AG04449 (cell line): ENCODE results near the gene MCRIP1.
A peak's percentile ranks its signal among the peaks of the same experiment; 100 is the strongest.

Source experiments
- CTCF ChIA-PET: fragments of 350-600 bp; formaldehyde crosslinking; extraction: SDS; loops from one replicate; lab custom pipeline; 2021; ENCODE audit warnings: antibody characterized with exemption; lab: Yijun Ruan, JAX
- POLR2A ChIA-PET: fragments of 400-600, 350-600 bp; formaldehyde crosslinking; extraction: SDS; loops from one replicate; lab custom pipeline; 2020; ENCODE audit warnings: antibody characterized with exemption, inconsistent platforms; lab: Yijun Ruan, JAX
- DNase-seq: peaks from one replicate; pipeline ENCODE4 v3.0.0-alpha.2; 2010; ENCODE audit warnings: low read depth, low spot score
- H3K4me3 ChIP-seq: 2 replicates; pipeline ENCODE4 v1.5.1; 2011; ENCODE audit warnings: low read depth, mild to moderate bottlenecking, control low read depth, low read length
- TF ChIP-seq, protein P1 (sequence below): IDR thresholded peaks from one replicate; pipeline ENCODE4 v1.5.1; 2011; ENCODE audit warnings: mild to moderate bottlenecking, moderate library complexity, low read length, control low read depth, inconsistent platforms; ENCODE audit not compliant: insufficient read depth; ENCODE audit errors: missing control alignments

MCRIP1 gene

DNA sequence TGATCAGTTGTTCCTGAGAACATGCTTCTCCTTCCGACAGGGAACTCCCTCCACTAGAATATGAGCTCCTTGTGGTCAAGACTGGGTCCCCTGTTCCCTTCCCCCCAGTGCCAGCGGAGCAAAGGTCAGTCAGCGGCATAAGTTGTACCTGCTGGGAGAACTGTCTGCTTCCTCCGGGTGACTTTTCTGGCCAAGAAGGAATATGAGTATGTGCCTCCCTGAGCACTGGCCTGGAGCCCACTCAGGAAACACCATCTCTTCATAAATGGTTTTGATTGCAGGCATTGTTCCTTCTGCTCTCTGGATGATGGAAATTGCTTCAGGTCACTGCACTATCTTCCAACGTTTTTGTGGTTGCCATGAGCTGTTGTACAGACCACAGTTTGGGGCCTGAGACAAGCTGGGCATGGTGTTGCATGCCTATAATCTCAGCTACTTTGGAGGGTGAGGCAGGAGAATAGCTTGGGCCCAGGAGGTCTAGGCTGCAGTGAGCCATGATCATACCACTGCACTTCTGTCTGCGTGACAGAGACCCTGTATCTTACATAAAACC lies 30.1 kb upstream of the MCRIP1 start:
- ChIA-PET POLR2A (no interaction called here), CTCF (interaction anchor here (0.7 to 3.3 kb wide), 2 partner anchors 128 to 150 kb away, joined by 3 to 16 read pairs; no protein-coding TSS in a partner anchor)

GRCh38 chr17:81860756-81861568 lies 27.9 kb upstream of the MCRIP1 start:
- DNase-seq: peak; percentile 100
- TF ChIP-seq, protein P1, sequence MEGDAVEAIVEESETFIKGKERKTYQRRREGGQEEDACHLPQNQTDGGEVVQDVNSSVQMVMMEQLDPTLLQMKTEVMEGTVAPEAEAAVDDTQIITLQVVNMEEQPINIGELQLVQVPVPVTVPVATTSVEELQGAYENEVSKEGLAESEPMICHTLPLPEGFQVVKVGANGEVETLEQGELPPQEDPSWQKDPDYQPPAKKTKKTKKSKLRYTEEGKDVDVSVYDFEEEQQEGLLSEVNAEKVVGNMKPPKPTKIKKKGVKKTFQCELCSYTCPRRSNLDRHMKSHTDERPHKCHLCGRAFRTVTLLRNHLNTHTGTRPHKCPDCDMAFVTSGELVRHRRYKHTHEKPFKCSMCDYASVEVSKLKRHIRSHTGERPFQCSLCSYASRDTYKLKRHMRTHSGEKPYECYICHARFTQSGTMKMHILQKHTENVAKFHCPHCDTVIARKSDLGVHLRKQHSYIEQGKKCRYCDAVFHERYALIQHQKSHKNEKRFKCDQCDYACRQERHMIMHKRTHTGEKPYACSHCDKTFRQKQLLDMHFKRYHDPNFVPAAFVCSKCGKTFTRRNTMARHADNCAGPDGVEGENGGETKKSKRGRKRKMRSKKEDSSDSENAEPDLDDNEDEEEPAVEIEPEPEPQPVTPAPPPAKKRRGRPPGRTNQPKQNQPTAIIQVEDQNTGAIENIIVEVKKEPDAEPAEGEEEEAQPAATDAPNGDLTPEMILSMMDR: no peak
- ChIA-PET POLR2A (interaction anchor here (0.6 to 1.6 kb wide), 10 partner anchors 9 to 150 kb away, joined by 3 to 28 read pairs (median 4); partner anchors contain the start of gene ARHGDIA), CTCF (interaction anchor here (1.0 to 3.3 kb wide), 3 partner anchors 8 to 126 kb away, joined by 3 to 16 read pairs (median 5); no protein-coding TSS in a partner anchor)
- peak overlapping the region; percentile 67 for H3K4me3 ChIP-seq

More for the DNA sequence above, 30.1 kb upstream of the MCRIP1 start:
- no peak overlapping the region for H3K4me3 ChIP-seq
- TF ChIP-seq, protein P1: no peak
- no peak for DNase-seq

DNA sequence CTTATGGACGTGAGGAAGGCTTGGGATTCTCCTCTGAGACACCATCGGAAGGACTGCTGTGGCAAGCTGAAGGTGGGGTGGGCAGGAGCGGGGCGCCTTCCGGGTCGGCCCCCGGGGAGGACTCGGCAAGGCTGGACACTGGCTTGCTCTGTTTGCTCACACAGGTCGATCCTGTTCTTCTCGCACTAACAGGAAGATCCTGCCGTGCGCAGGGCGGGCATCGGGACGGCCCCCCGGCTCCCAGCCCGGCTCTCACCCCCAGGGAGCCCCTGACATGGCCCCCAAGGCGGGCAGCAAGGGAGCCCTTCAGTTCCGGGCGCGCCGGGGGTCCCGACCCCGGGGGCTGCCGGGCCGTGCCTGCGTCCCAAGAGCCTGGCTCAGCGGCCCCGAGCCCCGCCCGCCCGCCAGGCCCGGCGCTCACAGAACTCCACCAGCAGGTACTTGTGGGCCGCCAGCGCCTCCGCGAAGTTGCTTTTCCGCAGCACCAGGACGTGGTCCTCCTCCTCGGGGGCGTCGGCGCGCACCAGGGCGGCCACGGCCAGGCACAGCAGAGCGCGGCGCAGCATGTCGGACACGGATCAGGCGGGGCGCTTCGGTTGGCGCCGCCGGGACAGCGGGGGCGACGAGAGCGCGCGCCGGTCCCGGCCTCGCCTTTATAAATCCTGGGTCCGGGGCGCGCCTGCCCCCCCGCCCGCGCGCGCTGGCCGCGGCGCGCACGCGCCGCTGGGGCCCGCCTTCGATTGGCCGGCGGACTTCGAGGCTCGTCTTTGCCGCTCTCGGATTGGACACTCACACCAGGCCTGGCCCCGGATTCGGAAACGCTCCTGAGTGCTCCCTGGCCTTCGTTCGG lies 27.0 kb upstream of the MCRIP1 start, which contains the start of gene P4HB:
Gene P4HB (minus strand): TSS at position 630 of the 850 bp plus-strand sequence. CDS start 64 bp downstream, at position 566.
- POLR2A ChIA-PET: interaction anchor here (0.7 to 1.6 kb wide), 10 partner anchors 9 to 176 kb away, joined by 3 to 28 read pairs (median 4); partner anchors contain the start of genes ARHGDIA, ARL16 and HGS
- DNase-seq: no peak
- peak within 1 kb of the TSS; percentile 93 for H3K4me3 ChIP-seq
- TF ChIP-seq, protein P1: no peak
- CTCF ChIA-PET: interaction anchor here (1.0 to 1.9 kb wide), 5 partner anchors 9 to 129 kb away, joined by 3 to 5 read pairs (median 5); no protein-coding TSS in a partner anchor

GRCh38 chr17:81858967-81859905 lies 26.1 kb upstream of the MCRIP1 start:
- no peak for DNase-seq
- POLR2A ChIA-PET: interaction anchor here (0.7 to 1.5 kb wide), 7 partner anchors 10 to 176 kb away, joined by 3 to 6 read pairs (median 4); partner anchors contain the start of genes ARL16 and HGS
- H3K4me3 ChIP-seq: peak overlapping the region; percentile 93
- CTCF ChIA-PET: interaction anchor here (1.0 to 1.2 kb wide), 5 partner anchors 10 to 128 kb away, joined by 3 to 5 read pairs (median 5); no protein-coding TSS in a partner anchor
- TF ChIP-seq, protein P1: no peak
